ENCODE measurements around the gene PPIL1. TPM values are rescaled to one million over a fixed set of nuclear protein-coding genes. Genes with fewer than 3 reads are reported as not detected.
"Not testable (repeated sequence)": the region's sequence is repeated elsewhere in the genome, so short reads cannot be mapped to it uniquely, and the experiment has no call there.

The PPIL1 gene
- total RNA-seq, 1 donor from 2014 or later: 49.5 TPM

GRCh38 chr6:36817176-36817817 is 57.3 kb downstream of the PPIL1 start:
- no peak for DNase-seq (ENCODE audit: low read depth)
- no peaks in the 10 kb centered on the region for H3K27me3 ChIP-seq (ENCODE audit: control insufficient read depth, insufficient read depth, low read length)
- H3K4me3 ChIP-seq (ENCODE audit: low read depth, low read length): no peak overlapping the region
- TF ChIP-seq CTCF (IDR thresholded peaks at IDR 0.05; ENCODE audit: insufficient read depth, low read length, poor library complexity, severe bottlenecking): no peak
- H3K36me3 ChIP-seq (ENCODE audit: control insufficient read depth, insufficient read depth, low read length): no peaks in the 10 kb centered on the region

- TF ChIP-seq CTCF (IDR thresholded peaks at IDR 0.05; ENCODE audit: insufficient read depth, low read length, poor library complexity, severe bottlenecking): no peak
- no peaks in the 10 kb centered on the region for H3K27me3 ChIP-seq (ENCODE audit: control insufficient read depth, insufficient read depth, low read length)
- DNase-seq (ENCODE audit: low read depth): no peak
- no peaks in the 10 kb centered on the region for H3K36me3 ChIP-seq (ENCODE audit: control insufficient read depth, insufficient read depth, low read length)
- no peak overlapping the region for H3K4me3 ChIP-seq (ENCODE audit: low read depth, low read length)
Measured at GRCh38 chr6:36815962-36816735, 58.5 kb downstream of the PPIL1 start.

GRCh38 chr6:36814249-36814648 is 60.4 kb downstream of the PPIL1 start:
- no peaks in the 10 kb centered on the region for H3K27me3 ChIP-seq (ENCODE audit: control insufficient read depth, insufficient read depth, low read length)
- no peak for DNase-seq (ENCODE audit: low read depth)
- TF ChIP-seq CTCF (IDR thresholded peaks at IDR 0.05; ENCODE audit: insufficient read depth, low read length, poor library complexity, severe bottlenecking): no peak
- no peak overlapping the region for H3K4me3 ChIP-seq (ENCODE audit: low read depth, low read length)
- H3K36me3 ChIP-seq (ENCODE audit: control insufficient read depth, insufficient read depth, low read length): no peaks in the 10 kb centered on the region

GRCh38 chr6:36813526-36813925 is 61.1 kb downstream of the PPIL1 start:
- DNase-seq (ENCODE audit: low read depth): no peak
- TF ChIP-seq CTCF (IDR thresholded peaks at IDR 0.05; ENCODE audit: insufficient read depth, low read length, poor library complexity, severe bottlenecking): no peak
- Histone ChIP-seq H3K27me3 (ENCODE audit: control insufficient read depth, insufficient read depth, low read length) (peaks cover 3% of the 10 kb centered on the region), H3K36me3 (ENCODE audit: control insufficient read depth, insufficient read depth, low read length) (no peaks in the 10 kb centered on the region), H3K4me3 (ENCODE audit: low read depth, low read length) (no peak overlapping the region)

- not testable (repeated sequence) for H3K36me3 ChIP-seq (ENCODE audit: control insufficient read depth, insufficient read depth, low read length); H3K27me3 ChIP-seq (ENCODE audit: control insufficient read depth, insufficient read depth, low read length); DNase-seq (ENCODE audit: low read depth); H3K4me3 ChIP-seq (ENCODE audit: low read depth, low read length)
Measured at GRCh38 chr6:36813047-36813446, 61.6 kb downstream of the PPIL1 start.

GRCh38 chr6:36809941-36810803 is 64.4 kb downstream of the PPIL1 start:
- TF ChIP-seq CTCF (IDR thresholded peaks at IDR 0.05; ENCODE audit: insufficient read depth, low read length, poor library complexity, severe bottlenecking): peak; percentile 15
- H3K27me3 ChIP-seq (ENCODE audit: control insufficient read depth, insufficient read depth, low read length): peaks cover 8% of the 10 kb centered on the region
- H3K36me3 ChIP-seq (ENCODE audit: control insufficient read depth, insufficient read depth, low read length): no peaks in the 10 kb centered on the region
- no peak for DNase-seq (ENCODE audit: low read depth)
- no peak overlapping the region for H3K4me3 ChIP-seq (ENCODE audit: low read depth, low read length)

Measured in kidney epithelial cell (primary cell).